Measurements from ENCODE around the gene FIGN.
A peak's percentile ranks its signal among the peaks of the same experiment; 100 is the strongest.

The FIGN gene

GRCh38 chr2:163595028-163595427, 140.8 kb downstream of the FIGN start:
- H3K27me3 ChIP-seq (ENCODE audit: insufficient read depth, insufficient read length), result no peaks in the 10 kb centered on the region

GRCh38 chr2:163594497-163594896, 141.3 kb downstream of the FIGN start:
- TF ChIP-seq ZNF274 (IDR thresholded peaks at IDR 0.05; ENCODE audit: low read depth, low read length), result no peak
- DNase-seq (ENCODE audit: low read depth, low spot score), result no peak
- H3K4me3 ChIP-seq (ENCODE audit: insufficient read length, low read depth), result no peak overlapping the region
- no peaks in the 10 kb centered on the region for H3K27me3 ChIP-seq (ENCODE audit: insufficient read depth, insufficient read length)
- H3K9me3 ChIP-seq (ENCODE audit: insufficient read depth, low read length), result no peaks in the 10 kb centered on the region
- H3K9ac ChIP-seq (ENCODE audit: insufficient read length, low read depth), result no peak overlapping the region
- H3K4me1 ChIP-seq (ENCODE audit: insufficient read depth, insufficient read length), result no peaks in the 10 kb centered on the region
- H3K36me3 ChIP-seq (ENCODE audit: insufficient read depth, insufficient read length, low read length), result no peaks in the 10 kb centered on the region

More at GRCh38 chr2:163595028-163595427, 140.8 kb downstream of the FIGN start:
- no peaks in the 10 kb centered on the region for H3K4me1 ChIP-seq (ENCODE audit: insufficient read depth, insufficient read length)
- TF ChIP-seq SUZ12 (IDR thresholded peaks at IDR 0.05; ENCODE audit: extremely low read depth, insufficient read depth, insufficient read length), result no peak
- no peak for TF ChIP-seq YY1 (IDR thresholded peaks at IDR 0.05; ENCODE audit: insufficient read depth, insufficient read length)
- TF ChIP-seq ZNF274 (IDR thresholded peaks at IDR 0.05; ENCODE audit: low read depth, low read length), result no peak
- no peaks in the 10 kb centered on the region for H3K36me3 ChIP-seq (ENCODE audit: insufficient read depth, insufficient read length, low read length)
- no peaks in the 10 kb centered on the region for H3K9me3 ChIP-seq (ENCODE audit: insufficient read depth, low read length)
- H3K9ac ChIP-seq (ENCODE audit: insufficient read length, low read depth), result no peak overlapping the region
- no peak overlapping the region for H3K4me3 ChIP-seq (ENCODE audit: insufficient read length, low read depth)
- no peak for DNase-seq (ENCODE audit: low read depth, low spot score)

- TF ChIP-seq SUZ12 (IDR thresholded peaks at IDR 0.05; ENCODE audit: extremely low read depth, insufficient read depth, insufficient read length), result no peak
- TF ChIP-seq ZNF274 (IDR thresholded peaks at IDR 0.05; ENCODE audit: low read depth, low read length), result no peak
- TF ChIP-seq YY1 (IDR thresholded peaks at IDR 0.05; ENCODE audit: insufficient read depth, insufficient read length), result no peak
- H3K9ac ChIP-seq (ENCODE audit: insufficient read length, low read depth), result no peak overlapping the region
- H3K4me3 ChIP-seq (ENCODE audit: insufficient read length, low read depth), result no peak overlapping the region
- no peaks in the 10 kb centered on the region for H3K36me3 ChIP-seq (ENCODE audit: insufficient read depth, insufficient read length, low read length)
- H3K27me3 ChIP-seq (ENCODE audit: insufficient read depth, insufficient read length), result no peaks in the 10 kb centered on the region
- peak; percentile 30 for DNase-seq (ENCODE audit: low read depth, low spot score)
- no peaks in the 10 kb centered on the region for H3K4me1 ChIP-seq (ENCODE audit: insufficient read depth, insufficient read length)
- no peaks in the 10 kb centered on the region for H3K9me3 ChIP-seq (ENCODE audit: insufficient read depth, low read length)
Measured at GRCh38 chr2:163593982-163594381, 141.8 kb downstream of the FIGN start.

GRCh38 chr2:163592954-163593622, 142.7 kb downstream of the FIGN start:
- H3K4me1 ChIP-seq (ENCODE audit: insufficient read depth, insufficient read length), result no peaks in the 10 kb centered on the region
- no peak for DNase-seq (ENCODE audit: low read depth, low spot score)
- TF ChIP-seq ZNF274 (IDR thresholded peaks at IDR 0.05; ENCODE audit: low read depth, low read length) (no peak), YY1 (IDR thresholded peaks at IDR 0.05; ENCODE audit: insufficient read depth, insufficient read length) (no peak), SUZ12 (IDR thresholded peaks at IDR 0.05; ENCODE audit: extremely low read depth, insufficient read depth, insufficient read length) (no peak)

GRCh38 chr2:163591461-163591860, 144.3 kb downstream of the FIGN start:
- no peak for TF ChIP-seq YY1 (IDR thresholded peaks at IDR 0.05; ENCODE audit: insufficient read depth, insufficient read length)
- no peak for TF ChIP-seq ZNF274 (IDR thresholded peaks at IDR 0.05; ENCODE audit: low read depth, low read length)
- no peak for TF ChIP-seq SUZ12 (IDR thresholded peaks at IDR 0.05; ENCODE audit: extremely low read depth, insufficient read depth, insufficient read length)
- H3K9ac ChIP-seq (ENCODE audit: insufficient read length, low read depth), result no peak overlapping the region
- DNase-seq (ENCODE audit: low read depth, low spot score), result no peak

More at GRCh38 chr2:163592954-163593622, 142.7 kb downstream of the FIGN start:
- H3K9me3 ChIP-seq (ENCODE audit: insufficient read depth, low read length), result no peaks in the 10 kb centered on the region
- no peak overlapping the region for H3K9ac ChIP-seq (ENCODE audit: insufficient read length, low read depth)
- H3K27me3 ChIP-seq (ENCODE audit: insufficient read depth, insufficient read length), result no peaks in the 10 kb centered on the region
- no peak overlapping the region for H3K4me3 ChIP-seq (ENCODE audit: insufficient read length, low read depth)
- no peaks in the 10 kb centered on the region for H3K36me3 ChIP-seq (ENCODE audit: insufficient read depth, insufficient read length, low read length)

GRCh38 chr2:163580757-163581156, 155.1 kb downstream of the FIGN start:
- no peak for DNase-seq (ENCODE audit: low read depth, low spot score)
- Histone ChIP-seq H3K9me3 (ENCODE audit: insufficient read depth, low read length) (no peaks in the 10 kb centered on the region), H3K9ac (ENCODE audit: insufficient read length, low read depth) (no peak overlapping the region), H3K36me3 (ENCODE audit: insufficient read depth, insufficient read length, low read length) (no peaks in the 10 kb centered on the region), H3K4me1 (ENCODE audit: insufficient read depth, insufficient read length) (no peaks in the 10 kb centered on the region), H3K27me3 (ENCODE audit: insufficient read depth, insufficient read length) (no peaks in the 10 kb centered on the region), H3K4me3 (ENCODE audit: insufficient read length, low read depth) (no peak overlapping the region)
- TF ChIP-seq ZNF274 (IDR thresholded peaks at IDR 0.05; ENCODE audit: low read depth, low read length) (no peak), YY1 (IDR thresholded peaks at IDR 0.05; ENCODE audit: insufficient read depth, insufficient read length) (no peak), SUZ12 (IDR thresholded peaks at IDR 0.05; ENCODE audit: extremely low read depth, insufficient read depth, insufficient read length) (no peak)

More at GRCh38 chr2:163591461-163591860, 144.3 kb downstream of the FIGN start:
- Histone ChIP-seq H3K36me3 (ENCODE audit: insufficient read depth, insufficient read length, low read length) (no peaks in the 10 kb centered on the region), H3K4me1 (ENCODE audit: insufficient read depth, insufficient read length) (no peaks in the 10 kb centered on the region), H3K9me3 (ENCODE audit: insufficient read depth, low read length) (no peaks in the 10 kb centered on the region), H3K27me3 (ENCODE audit: insufficient read depth, insufficient read length) (no peaks in the 10 kb centered on the region), H3K4me3 (ENCODE audit: insufficient read length, low read depth) (no peak overlapping the region)

- no peaks in the 10 kb centered on the region for H3K4me1 ChIP-seq (ENCODE audit: insufficient read depth, insufficient read length)
- H3K9ac ChIP-seq (ENCODE audit: insufficient read length, low read depth), result no peak overlapping the region
- no peak for TF ChIP-seq YY1 (IDR thresholded peaks at IDR 0.05; ENCODE audit: insufficient read depth, insufficient read length)
- no peak for TF ChIP-seq ZNF274 (IDR thresholded peaks at IDR 0.05; ENCODE audit: low read depth, low read length)
- TF ChIP-seq SUZ12 (IDR thresholded peaks at IDR 0.05; ENCODE audit: extremely low read depth, insufficient read depth, insufficient read length), result no peak
- no peak for DNase-seq (ENCODE audit: low read depth, low spot score)
- no peaks in the 10 kb centered on the region for H3K9me3 ChIP-seq (ENCODE audit: insufficient read depth, low read length)
- H3K4me3 ChIP-seq (ENCODE audit: insufficient read length, low read depth), result no peak overlapping the region
- H3K27me3 ChIP-seq (ENCODE audit: insufficient read depth, insufficient read length), result no peaks in the 10 kb centered on the region
- H3K36me3 ChIP-seq (ENCODE audit: insufficient read depth, insufficient read length, low read length), result no peaks in the 10 kb centered on the region
Measured at GRCh38 chr2:163574309-163574708, 161.5 kb downstream of the FIGN start.

Measured in NT2/D1 (cell line).